Neural progenitor cell (in vitro differentiated cells): ENCODE measurements around the gene TCF7. TPM values are rescaled to one million over a fixed set of nuclear protein-coding genes. Genes with fewer than 3 reads are reported as not detected.

ENCODE experiments used
- DNase-seq: peaks from one replicate; pipeline ENCODE4 v3.0.0-alpha.2; 2016; ENCODE audit warnings: low spot score
- H2AFZ ChIP-seq: fragments of 200-600 bp; sonication (generic); replicated peaks from 2 replicates; pipeline ENCODE4 v1.6.1; 2016; ENCODE audit warnings: antibody characterized with exemption
- H3F3A ChIP-seq: fragments of 200-600 bp; sonication (generic); 2 replicates; pipeline ENCODE4 v1.6.1; 2016; ENCODE audit warnings: antibody characterized with exemption, low read depth
- H3K27ac ChIP-seq: fragments of 200-600 bp; sonication (generic); 2 replicates; pipeline ENCODE4 v1.5.1; 2016; ENCODE audit warnings: mild to moderate bottlenecking
- H3K27me3 ChIP-seq: fragments of 200-600 bp; sonication (generic); 2 replicates; pipeline ENCODE4 v1.6.1; 2016; ENCODE audit warnings: mild to moderate bottlenecking, moderate library complexity
- H3K36me3 ChIP-seq: fragments of 200-600 bp; sonication (generic); 2 replicates; pipeline ENCODE4 v1.5.1; 2016
- H3K4me1 ChIP-seq: fragments of 200-600 bp; sonication (generic); 2 replicates; pipeline ENCODE4 v1.6.1; 2016; ENCODE audit warnings: mixed run types
- H3K4me2 ChIP-seq: fragments of 200-600 bp; sonication (generic); 2 replicates; pipeline ENCODE4 v1.6.1; 2016
- H3K4me3 ChIP-seq: fragments of 200-600 bp; sonication (generic); 2 replicates; pipeline ENCODE4 v1.5.1; 2016
- H3K79me2 ChIP-seq: fragments of 200-600 bp; sonication (generic); 2 replicates; pipeline ENCODE4 v1.6.1; 2016; ENCODE audit warnings: low read depth
- H3K9ac ChIP-seq: fragments of 200-600 bp; sonication (generic); 2 replicates; pipeline ENCODE4 v1.6.1; 2016
- H3K9me3 ChIP-seq: fragments of 200-600 bp; sonication (generic); 2 replicates; pipeline ENCODE4 v1.5.1; 2016; ENCODE audit warnings: low read depth
- H4K20me1 ChIP-seq: fragments of 200-600 bp; sonication (generic); 2 replicates; pipeline ENCODE4 v1.6.1; 2016; ENCODE audit warnings: low read depth
- H3K27ac Mint-ChIP-seq: 3 replicates; pipeline ENCODE4 v1.8.0; 2021; ENCODE audit warnings: mixed read lengths
- H3K27me3 Mint-ChIP-seq: 2 replicates; pipeline ENCODE4 v1.8.0; 2022; ENCODE audit warnings: low read depth, mild to moderate bottlenecking, inconsistent platforms, moderate library complexity, mixed read lengths; ENCODE audit not compliant: insufficient read depth
- H3K36me3 Mint-ChIP-seq: 3 replicates; pipeline ENCODE4 v1.8.0; 2021; ENCODE audit warnings: mixed read lengths
- H3K4me1 Mint-ChIP-seq: 3 replicates; pipeline ENCODE4 v1.8.0; 2021; ENCODE audit warnings: mixed read lengths
- H3K4me3 Mint-ChIP-seq: 3 replicates; pipeline ENCODE4 v1.8.0; 2021; ENCODE audit warnings: mild to moderate bottlenecking, moderate library complexity, mixed read lengths
- H3K9me3 Mint-ChIP-seq: 3 replicates; pipeline ENCODE4 v1.8.0; 2020; ENCODE audit warnings: mixed read lengths
- EZH2 ChIP-seq: fragments of 200-600 bp; sonication (generic); IDR thresholded peaks from 2 replicates; pipeline ENCODE4 v1.6.1; 2017; ENCODE audit warnings: antibody characterized with exemption, mild to moderate bottlenecking, moderate library complexity
- EZH2phosphoT487 ChIP-seq: fragments of 200-600 bp; sonication (generic); IDR thresholded peaks from 2 replicates; pipeline ENCODE4 v1.6.1; 2017; ENCODE audit warnings: antibody characterized with exemption
- small RNA-seq: library from RNA; depleted of rRNA; stranded (forward); fragments of <200 nt; gene quantifications from one replicate; pipeline ENCODE3, GENCODE V24; 2015
- total RNA-seq: library from RNA; depleted of rRNA; stranded (reverse); fragments of >200 nt; gene quantifications from 2 replicates; pipeline ENCODE4 v1.2.3, GENCODE V29; 2015; ENCODE audit warnings: low replicate concordance
- TF ChIP-seq, protein P1 (sequence below): fragments of 200-600 bp; sonication (generic); IDR thresholded peaks from 2 replicates; pipeline ENCODE4 v1.5.1; 2017; ENCODE audit warnings: antibody characterized with exemption, mild to moderate bottlenecking

The TCF7 gene
- total RNA-seq, 1 donor from 2014 or later: 0.73 TPM

DNA sequence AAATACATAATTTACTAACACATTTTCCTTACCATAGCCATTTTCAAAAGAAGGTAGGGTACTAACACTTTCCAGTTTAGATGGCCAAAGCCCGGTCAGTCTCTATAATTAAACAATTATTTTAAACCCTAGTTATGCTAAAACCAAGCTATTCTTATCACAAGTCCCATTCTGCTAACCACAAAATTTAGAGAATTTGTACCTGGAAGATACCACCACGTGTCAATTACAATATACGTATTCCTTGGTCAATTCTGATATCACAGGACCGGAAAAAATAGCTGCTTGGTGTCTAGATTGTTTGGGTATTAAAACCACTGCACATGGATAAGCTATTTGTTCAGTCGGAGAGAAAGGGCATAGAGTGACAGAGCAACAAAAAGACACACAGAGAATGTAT lies 81.2 kb downstream of the TCF7 start:
- DNase-seq: no peak
- Histone ChIP-seq H3K27ac (no peak overlapping the region), H3K36me3 (peaks cover 42% of the 10 kb centered on the region), H3K9ac (no peak overlapping the region), H3K4me2 (no peak overlapping the region), H3F3A (peaks cover 43% of the 10 kb centered on the region), H4K20me1 (peaks cover 27% of the 10 kb centered on the region), H3K79me2 (peaks cover 24% of the 10 kb centered on the region), H3K27me3 (no peaks in the 10 kb centered on the region), H3K4me1 (no peaks in the 10 kb centered on the region), H3K9me3 (no peaks in the 10 kb centered on the region), H2AFZ (no peak overlapping the region), H3K4me3 (no peak overlapping the region)
- no peak overlapping the region for H3K4me3 Mint-ChIP-seq
- H3K27me3 Mint-ChIP-seq: no peaks in the 10 kb centered on the region
- H3K4me1 Mint-ChIP-seq: no peaks in the 10 kb centered on the region
- no peak overlapping the region for H3K27ac Mint-ChIP-seq
- TF ChIP-seq, protein P1, sequence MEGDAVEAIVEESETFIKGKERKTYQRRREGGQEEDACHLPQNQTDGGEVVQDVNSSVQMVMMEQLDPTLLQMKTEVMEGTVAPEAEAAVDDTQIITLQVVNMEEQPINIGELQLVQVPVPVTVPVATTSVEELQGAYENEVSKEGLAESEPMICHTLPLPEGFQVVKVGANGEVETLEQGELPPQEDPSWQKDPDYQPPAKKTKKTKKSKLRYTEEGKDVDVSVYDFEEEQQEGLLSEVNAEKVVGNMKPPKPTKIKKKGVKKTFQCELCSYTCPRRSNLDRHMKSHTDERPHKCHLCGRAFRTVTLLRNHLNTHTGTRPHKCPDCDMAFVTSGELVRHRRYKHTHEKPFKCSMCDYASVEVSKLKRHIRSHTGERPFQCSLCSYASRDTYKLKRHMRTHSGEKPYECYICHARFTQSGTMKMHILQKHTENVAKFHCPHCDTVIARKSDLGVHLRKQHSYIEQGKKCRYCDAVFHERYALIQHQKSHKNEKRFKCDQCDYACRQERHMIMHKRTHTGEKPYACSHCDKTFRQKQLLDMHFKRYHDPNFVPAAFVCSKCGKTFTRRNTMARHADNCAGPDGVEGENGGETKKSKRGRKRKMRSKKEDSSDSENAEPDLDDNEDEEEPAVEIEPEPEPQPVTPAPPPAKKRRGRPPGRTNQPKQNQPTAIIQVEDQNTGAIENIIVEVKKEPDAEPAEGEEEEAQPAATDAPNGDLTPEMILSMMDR: no peak
- TF ChIP-seq EZH2phosphoT487 (no peak), EZH2 (no peak)
- H3K9me3 Mint-ChIP-seq: no peaks in the 10 kb centered on the region
- peaks cover 36% of the 10 kb centered on the region for H3K36me3 Mint-ChIP-seq

Small RNAs within 50 kb of the gene (small RNA-seq; reads per million reads assigned to genes)
- gene AC008608.1: not detected

Other genes with a start within 250 kb of the TCF7 start
- gene C5orf15, start 146.1 kb upstream of the TCF7 start, total RNA-seq: 71.0 and 120 TPM in 2 replicates
- gene VDAC1, start 109.7 kb upstream of the TCF7 start, total RNA-seq: 179 and 224 TPM in 2 replicates
- 507 and 758 TPM in 2 replicates for gene SKP1, start 62.3 kb downstream of the TCF7 start, total RNA-seq
- 216 and 251 TPM in 2 replicates for gene PPP2CA, start 111.4 kb downstream of the TCF7 start, total RNA-seq